SK-N-SH (cell line): Measurements from ENCODE around the gene MAPK14. TPM values are rescaled to one million over a fixed set of nuclear protein-coding genes. Genes with fewer than 3 reads are reported as not detected.

Experiments used
- CTCF ChIA-PET: fragments of 300-600, 350-600 bp; formaldehyde crosslinking; extraction: SDS; loops from one replicate; lab custom pipeline; 2021; lab: Yijun Ruan, JAX
- POLR2A ChIA-PET: fragments of 350-600 bp; sonication (Branson Sonifier 250); formaldehyde crosslinking; extraction: SDS; loops from one replicate; lab custom pipeline; 2020; ENCODE audit warnings: antibody characterized with exemption, inconsistent platforms; lab: Yijun Ruan, JAX
- DNase-seq: peaks from one replicate; pipeline ENCODE4 v3.0.0; 2012
- H2AFZ ChIP-seq: fragments of 200-600 bp; sonication (generic); 2 replicates; pipeline ENCODE4 v1.8.1; 2016; ENCODE audit warnings: antibody characterized with exemption, mild to moderate bottlenecking, low read depth
- H3F3A ChIP-seq: fragments of 200-600 bp; sonication (generic); replicated peaks from 2 replicates; pipeline ENCODE3; 2016; ENCODE audit warnings: antibody characterized with exemption, mild to moderate bottlenecking; ENCODE audit not compliant: insufficient read depth
- H3K27ac ChIP-seq, 2 experiments: fragments of 200-500 bp in 1 of 2; fragments of 200-600 bp in 1 of 2; sonication (Bioruptor generic) in 1 of 2; sonication (generic), shearing (Covaris generic) in 1 of 2; 2 replicates each; pipeline versions ENCODE4 v1.5.1 to v1.6.1; 2014 to 2016; ENCODE audit warnings: low read depth in 2 of 2, inconsistent platforms in 1 of 2, low read length in 1 of 2, mild to moderate bottlenecking in 1 of 2, mixed read lengths in 1 of 2
- H3K27me3 ChIP-seq: fragments of 200-600 bp; sonication (generic), shearing (Covaris generic); 2 replicates; pipeline ENCODE4 v1.6.1; 2016; ENCODE audit warnings: mixed run types; ENCODE audit not compliant: insufficient read depth
- H3K36me3 ChIP-seq, 2 experiments: fragments of 200-500 bp in 1 of 2; fragments of 200-600 bp in 1 of 2; sonication (Bioruptor generic) in 1 of 2; sonication (generic) in 1 of 2; replicated peaks in 1 of 2; 2 replicates each; pipeline versions ENCODE3 to v1.5.1; 2014 to 2016; ENCODE audit warnings: low read length in 1 of 2, mild to moderate bottlenecking in 1 of 2; ENCODE audit not compliant: insufficient read depth in 2 of 2, control insufficient read depth in 1 of 2
- H3K4me1 ChIP-seq, 2 experiments: fragments of 200-500 bp in 1 of 2; fragments of 200-600 bp in 1 of 2; sonication (Bioruptor generic) in 1 of 2; sonication (generic), shearing (Covaris generic) in 1 of 2; 2 replicates each; pipeline versions ENCODE4 v1.5.1 to v1.6.1; 2014 to 2016; ENCODE audit warnings: low read depth in 1 of 2, low read length in 1 of 2, mixed run types in 1 of 2; ENCODE audit not compliant: insufficient read depth in 2 of 2, control insufficient read depth in 1 of 2
- H3K4me2 ChIP-seq: fragments of 200-600 bp; sonication (generic), shearing (Covaris generic); 2 replicates; pipeline ENCODE4 v1.6.1; 2017; ENCODE audit warnings: mixed run types
- H3K4me3 ChIP-seq, 2 experiments: fragments of 200-500 bp in 1 of 2; fragments of 200-600 bp in 1 of 2; sonication (Bioruptor generic) in 1 of 2; sonication (generic), shearing (Covaris generic) in 1 of 2; 2 replicates each; pipeline versions ENCODE4 v1.5.1 to v1.8.1; 2014 to 2016; ENCODE audit warnings: low read depth in 2 of 2, inconsistent platforms in 1 of 2, low read length in 1 of 2, mild to moderate bottlenecking in 1 of 2, mixed read lengths in 1 of 2, moderate library complexity in 1 of 2
- H3K79me2 ChIP-seq: fragments of 200-600 bp; sonication (generic); 2 replicates; pipeline ENCODE4 v1.8.1; 2017; ENCODE audit warnings: mild to moderate bottlenecking; ENCODE audit not compliant: insufficient read depth
- H3K9ac ChIP-seq: fragments of 200-600 bp; sonication (generic); 2 replicates; pipeline ENCODE4 v1.6.1; 2017; ENCODE audit warnings: mixed run types
- H3K9me2 ChIP-seq: fragments of 200-600 bp; sonication (generic); 2 replicates; pipeline ENCODE4 v1.6.1; 2017; ENCODE audit warnings: mixed run types
- H3K9me3 ChIP-seq: fragments of 200-600 bp; sonication (generic); 2 replicates; pipeline ENCODE4 v1.6.1; 2017; ENCODE audit warnings: mixed run types, mild to moderate bottlenecking, moderate library complexity
- H4K20me1 ChIP-seq: fragments of 200-600 bp; sonication (generic); 2 replicates; pipeline ENCODE4 v1.6.1; 2017; ENCODE audit warnings: mild to moderate bottlenecking, mixed run types; ENCODE audit not compliant: insufficient read depth
- CHD2 ChIP-seq: fragments of 150-350 bp; IDR thresholded peaks from 2 replicates; pipeline ENCODE4 v1.6.1; 2018; ENCODE audit warnings: low read length; ENCODE audit not compliant: partially characterized antibody
- EP300 ChIP-seq, 2 experiments: IDR thresholded peaks; 2 replicates each; pipeline versions ENCODE4 v1.4.0 to v1.6.1; 2012; ENCODE audit warnings: borderline replicate concordance in 1 of 2, low read depth in 1 of 2, low read length in 1 of 2
- FOSL2 ChIP-seq: IDR thresholded peaks from 2 replicates; pipeline ENCODE4 v1.4.0; 2012; ENCODE audit warnings: low read depth, mild to moderate bottlenecking, moderate library complexity, borderline replicate concordance
- FOXM1 ChIP-seq: IDR thresholded peaks from 2 replicates; pipeline ENCODE4 v1.4.0; 2012; ENCODE audit warnings: low read depth, mild to moderate bottlenecking
- JUND ChIP-seq: IDR thresholded peaks from 2 replicates; pipeline ENCODE4 v1.4.0; 2012
- MAX ChIP-seq: IDR thresholded peaks from 2 replicates; pipeline ENCODE4 v1.4.0; 2012; ENCODE audit warnings: low read depth
- MEF2A ChIP-seq: IDR thresholded peaks from 2 replicates; pipeline ENCODE4 v1.4.0; 2012; ENCODE audit warnings: low read depth, borderline replicate concordance
- PBX3 ChIP-seq: IDR thresholded peaks from 2 replicates; pipeline ENCODE4; 2012
- POLR2AphosphoS5 ChIP-seq: IDR thresholded peaks from 2 replicates; pipeline ENCODE4 v1.6.1; 2012; ENCODE audit warnings: low read depth, low read length
- RFX5 ChIP-seq: IDR thresholded peaks from 2 replicates; pipeline ENCODE4 v1.6.1; 2012; ENCODE audit warnings: mild to moderate bottlenecking, improper control_type of control experiment, low read length
- YY1 ChIP-seq: IDR thresholded peaks from 2 replicates; pipeline ENCODE4 v1.4.0; 2012; ENCODE audit warnings: low read depth, mild to moderate bottlenecking
- WGBS: methylation state at CpG from one replicate; pipeline ENCODE4 v1.1.6; 2017; ENCODE audit warnings: low lambda C conversion rate; 5-methylcytosine and 5-hydroxymethylcytosine counted together
- polyA plus RNA-seq, 3 experiments: library from polyadenylated mRNA; depleted of rRNA; stranded (reverse); fragments of >200 nt; gene quantifications; 2 replicates each; pipeline ENCODE4 v1.2.3, GENCODE V29; 2012
- TF ChIP-seq, protein P1 (sequence below): fragments of 150-350 bp; IDR thresholded peaks from 2 replicates; pipeline ENCODE4 v1.6.1; 2017; ENCODE audit warnings: antibody characterized with exemption, low read length, low read depth, borderline replicate concordance
- TF ChIP-seq, protein P2 (sequence below): IDR thresholded peaks from 2 replicates; pipeline ENCODE4 v1.4.0; 2012; ENCODE audit warnings: low read depth, borderline replicate concordance
- TF ChIP-seq, protein P3 (sequence below): fragments of 200-600 bp; sonication (generic); IDR thresholded peaks from 2 replicates; pipeline ENCODE4 v1.6.1; 2017; ENCODE audit warnings: antibody characterized with exemption, mild to moderate bottlenecking, moderate library complexity

MAPK14 gene
- polyA plus RNA-seq, 1 of the 3 experiments (the other 2 are of a cell fraction): 19.8 TPM

GRCh38 chr6:36094238-36094637 is 66.6 kb downstream of the MAPK14 start:
- Histone ChIP-seq H3K9me3 (no peaks in the 10 kb centered on the region), H3K4me1 (peaks cover 0 to 14% of the 10 kb centered on the region in 2 experiments; a peak in 2 of 4 replicates), H3K27ac (no peak overlapping the region; a peak in 1 of 4 replicates), H4K20me1 (no peaks in the 10 kb centered on the region), H3K27me3 (no peaks in the 10 kb centered on the region), H3F3A (peaks cover 5% of the 10 kb centered on the region), H3K9ac (no peak overlapping the region), H3K79me2 (no peaks in the 10 kb centered on the region; the same call in 1 of the 2 replicates), H3K4me3 (no peak overlapping the region), H3K4me2 (no peak overlapping the region), H2AFZ (no peak overlapping the region), H3K9me2 (no peaks in the 10 kb centered on the region), H3K36me3 (peaks cover 18 to 34% of the 10 kb centered on the region in 2 experiments)
- ChIA-PET POLR2A (interaction anchor here (1.5 kb wide), 1 partner anchor 66 kb away, joined by 14 read pairs; no protein-coding TSS in a partner anchor), CTCF (interaction anchor here (0.6 to 9.7 kb wide), 43 partner anchors 10 to 401 kb away, joined by 3 to 224 read pairs (median 7); partner anchors contain the start of genes ARMC12, MAPK13, MAPK14 and SLC26A8)
- no peak for DNase-seq
- TF ChIP-seq YY1 (no peak), RFX5 (no peak), EP300 (IDR thresholded peaks at IDR 0.05; ENCODE audit: borderline replicate concordance in 1 of 2, low read depth in 1 of 2, low read length in 1 of 2) (no peak), JUND (no peak), POLR2AphosphoS5 (no peak), CHD2 (no peak), FOSL2 (no peak), MEF2A (no peak), MAX (no peak), PBX3 (no peak), FOXM1 (no peak)
- TF ChIP-seq, protein P1, sequence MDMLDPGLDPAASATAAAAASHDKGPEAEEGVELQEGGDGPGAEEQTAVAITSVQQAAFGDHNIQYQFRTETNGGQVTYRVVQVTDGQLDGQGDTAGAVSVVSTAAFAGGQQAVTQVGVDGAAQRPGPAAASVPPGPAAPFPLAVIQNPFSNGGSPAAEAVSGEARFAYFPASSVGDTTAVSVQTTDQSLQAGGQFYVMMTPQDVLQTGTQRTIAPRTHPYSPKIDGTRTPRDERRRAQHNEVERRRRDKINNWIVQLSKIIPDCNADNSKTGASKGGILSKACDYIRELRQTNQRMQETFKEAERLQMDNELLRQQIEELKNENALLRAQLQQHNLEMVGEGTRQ: no peak
- TF ChIP-seq, protein P2, sequence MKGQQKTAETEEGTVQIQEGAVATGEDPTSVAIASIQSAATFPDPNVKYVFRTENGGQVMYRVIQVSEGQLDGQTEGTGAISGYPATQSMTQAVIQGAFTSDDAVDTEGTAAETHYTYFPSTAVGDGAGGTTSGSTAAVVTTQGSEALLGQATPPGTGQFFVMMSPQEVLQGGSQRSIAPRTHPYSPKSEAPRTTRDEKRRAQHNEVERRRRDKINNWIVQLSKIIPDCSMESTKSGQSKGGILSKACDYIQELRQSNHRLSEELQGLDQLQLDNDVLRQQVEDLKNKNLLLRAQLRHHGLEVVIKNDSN: no peak
- TF ChIP-seq, protein P3, sequence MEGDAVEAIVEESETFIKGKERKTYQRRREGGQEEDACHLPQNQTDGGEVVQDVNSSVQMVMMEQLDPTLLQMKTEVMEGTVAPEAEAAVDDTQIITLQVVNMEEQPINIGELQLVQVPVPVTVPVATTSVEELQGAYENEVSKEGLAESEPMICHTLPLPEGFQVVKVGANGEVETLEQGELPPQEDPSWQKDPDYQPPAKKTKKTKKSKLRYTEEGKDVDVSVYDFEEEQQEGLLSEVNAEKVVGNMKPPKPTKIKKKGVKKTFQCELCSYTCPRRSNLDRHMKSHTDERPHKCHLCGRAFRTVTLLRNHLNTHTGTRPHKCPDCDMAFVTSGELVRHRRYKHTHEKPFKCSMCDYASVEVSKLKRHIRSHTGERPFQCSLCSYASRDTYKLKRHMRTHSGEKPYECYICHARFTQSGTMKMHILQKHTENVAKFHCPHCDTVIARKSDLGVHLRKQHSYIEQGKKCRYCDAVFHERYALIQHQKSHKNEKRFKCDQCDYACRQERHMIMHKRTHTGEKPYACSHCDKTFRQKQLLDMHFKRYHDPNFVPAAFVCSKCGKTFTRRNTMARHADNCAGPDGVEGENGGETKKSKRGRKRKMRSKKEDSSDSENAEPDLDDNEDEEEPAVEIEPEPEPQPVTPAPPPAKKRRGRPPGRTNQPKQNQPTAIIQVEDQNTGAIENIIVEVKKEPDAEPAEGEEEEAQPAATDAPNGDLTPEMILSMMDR: no peak
- WGBS: 90% methylated on average over 2 of the region's 2 CpGs
